OCI-LY7 (cell line): ENCODE results near the gene WDR19. TPM values are rescaled to one million over a fixed set of nuclear protein-coding genes. Genes with fewer than 3 reads are reported as not detected.

Source experiments
- Bru-seq: library from RNA; stranded (reverse); fragments of 400-500 nt; gene quantifications from one replicate; lab custom pipeline; 2021; lab: Mats Ljungman, UMichigan
- BruChase-seq, 2 experiments: library from RNA; stranded (reverse); fragments of 400-500 nt; gene quantifications; one replicate each; lab custom pipeline; 2021; lab: Mats Ljungman, UMichigan
- BruUV-seq: library from RNA; stranded (reverse); fragments of 400-500 nt; replicated peaks from 2 replicates; lab custom pipeline; 2021; lab: Mats Ljungman, UMichigan
- CTCF ChIA-PET: fragments of 300-600 bp; sonication (Branson Sonifier 250); formaldehyde crosslinking; loops from one replicate; lab custom pipeline; 2022; ENCODE audit warnings: antibody characterized with exemption; ENCODE audit not compliant: unreplicated experiment; lab: Charles Lee
- POLR2A ChIA-PET: fragments of 300-600 bp; sonication (Branson Sonifier 250); formaldehyde crosslinking; loops from one replicate; lab custom pipeline; 2022; ENCODE audit warnings: antibody characterized with exemption; lab: Charles Lee
- DNase-seq: peaks from one replicate; pipeline ENCODE4 v3.0.0-alpha.2; 2015; ENCODE audit warnings: low spot score
- H2AFZ ChIP-seq: fragments of 200-600 bp; sonication (generic), shearing (Covaris generic); 2 replicates; pipeline ENCODE4 v1.6.1; 2014; ENCODE audit warnings: mild to moderate bottlenecking, antibody characterized with exemption, low read length, moderate library complexity
- H3K27ac ChIP-seq: fragments of 200-600 bp; sonication (generic); 2 replicates; pipeline ENCODE4 v1.5.1; 2014; ENCODE audit warnings: mixed run types, low read depth, mild to moderate bottlenecking, moderate library complexity, low read length, inconsistent platforms; ENCODE audit not compliant: poor library complexity, severe bottlenecking
- H3K36me3 ChIP-seq: fragments of 200-600 bp; sonication (generic); 2 replicates; pipeline ENCODE4 v1.6.1; 2014; ENCODE audit warnings: mild to moderate bottlenecking, antibody characterized with exemption, low read length, moderate library complexity, mixed read lengths; ENCODE audit not compliant: insufficient read depth
- H3K4me1 ChIP-seq: fragments of 200-600 bp; sonication (generic); 2 replicates; pipeline ENCODE4 v1.5.1; 2014; ENCODE audit warnings: mild to moderate bottlenecking, low read length; ENCODE audit not compliant: insufficient read depth, poor library complexity, severe bottlenecking
- H3K4me2 ChIP-seq: fragments of 200-600 bp; sonication (generic); 2 replicates; pipeline ENCODE4 v1.6.1; 2014; ENCODE audit warnings: mild to moderate bottlenecking, low read length
- H3K4me3 ChIP-seq: fragments of 200-600 bp; sonication (generic); 2 replicates; pipeline ENCODE4 v1.5.1; 2014; ENCODE audit warnings: mild to moderate bottlenecking, low read depth, low read length; ENCODE audit not compliant: poor library complexity, severe bottlenecking
- H3K79me2 ChIP-seq: fragments of 200-600 bp; sonication (generic); 2 replicates; pipeline ENCODE4 v1.6.1; 2016; ENCODE audit warnings: low read depth, mild to moderate bottlenecking, low read length, moderate library complexity, mixed read lengths; ENCODE audit not compliant: insufficient read depth
- H3K9me2 ChIP-seq: fragments of 200-600 bp; sonication (generic); 2 replicates; pipeline ENCODE4 v1.6.1; 2016; ENCODE audit warnings: mild to moderate bottlenecking, low read length, mixed read lengths; ENCODE audit not compliant: insufficient read depth
- H3K9me3 ChIP-seq: fragments of 200-600 bp; sonication (generic); 2 replicates; pipeline ENCODE4 v1.6.1; 2014; ENCODE audit warnings: mild to moderate bottlenecking, mixed run types, low read length, mixed read lengths
- H4K20me1 ChIP-seq: fragments of 200-600 bp; sonication (generic); 2 replicates; pipeline ENCODE4 v1.6.1; 2014; ENCODE audit warnings: mild to moderate bottlenecking, antibody characterized with exemption, low read length, moderate library complexity, mixed read lengths; ENCODE audit not compliant: insufficient read depth
- CTCF ChIP-seq: fragments of 200-600 bp; sonication (generic); conservative IDR thresholded peaks from 2 replicates; pipeline ENCODE4 v1.5.1; 2014; ENCODE audit warnings: mild to moderate bottlenecking, antibody characterized with exemption, low read length, moderate library complexity, mixed read lengths
- EZH2phosphoT487 ChIP-seq: fragments of 200-600 bp; sonication (generic); IDR thresholded peaks from 2 replicates; pipeline ENCODE4 v1.6.1; 2018; ENCODE audit warnings: low read depth, borderline replicate concordance, mild to moderate bottlenecking, mixed run types, antibody characterized with exemption, low read length, moderate library complexity, mixed read lengths
- intact Hi-C: fragments of 100-400 bp; cut with micrococcal nuclease; formaldehyde crosslinking; loops from one replicate; pipeline ENCODE4 v1.10.0; 2022; ENCODE audit not compliant: unreplicated experiment
- long read RNA-seq: library from polyadenylated mRNA; stranded (forward); transcript quantifications from one replicate; pipeline ENCODE4 v2.0.0, GENCODE V29; 2022
- total RNA-seq, 2 experiments: library from RNA; depleted of rRNA in 1 of 2; stranded (reverse); fragments of >200 nt in 1 of 2; shearing (Covaris generic) in 1 of 2; gene quantifications; 2 replicates each; pipeline ENCODE4 v1.2.3, GENCODE V29; 2014 to 2022

Gene WDR19
- total RNA-seq (2014; rRNA removed; shearing (Covaris generic)) = 40.5 and 41.2 TPM in 2 replicates
- 47.5 and 51.0 TPM in 2 replicates for total RNA-seq (2022)
- Bru-seq, nascent RNA = percentile 62 among the genes with signal in this experiment
- percentile 60 among the genes with signal in this experiment for BruChase-seq, experiment 1, labeled RNA remaining after a 6-hour chase
- BruChase-seq, experiment 2, labeled RNA remaining after a 2-hour chase = percentile 64 among the genes with signal in this experiment
- long read RNA-seq, full-length matches to known transcripts = 7 of 33 reads
- long read RNA-seq, partial matches to known transcripts = 9 of 33 reads
- long read RNA-seq, other reads (novel, unspliced or antisense) = 17 of 33 reads

DNA sequence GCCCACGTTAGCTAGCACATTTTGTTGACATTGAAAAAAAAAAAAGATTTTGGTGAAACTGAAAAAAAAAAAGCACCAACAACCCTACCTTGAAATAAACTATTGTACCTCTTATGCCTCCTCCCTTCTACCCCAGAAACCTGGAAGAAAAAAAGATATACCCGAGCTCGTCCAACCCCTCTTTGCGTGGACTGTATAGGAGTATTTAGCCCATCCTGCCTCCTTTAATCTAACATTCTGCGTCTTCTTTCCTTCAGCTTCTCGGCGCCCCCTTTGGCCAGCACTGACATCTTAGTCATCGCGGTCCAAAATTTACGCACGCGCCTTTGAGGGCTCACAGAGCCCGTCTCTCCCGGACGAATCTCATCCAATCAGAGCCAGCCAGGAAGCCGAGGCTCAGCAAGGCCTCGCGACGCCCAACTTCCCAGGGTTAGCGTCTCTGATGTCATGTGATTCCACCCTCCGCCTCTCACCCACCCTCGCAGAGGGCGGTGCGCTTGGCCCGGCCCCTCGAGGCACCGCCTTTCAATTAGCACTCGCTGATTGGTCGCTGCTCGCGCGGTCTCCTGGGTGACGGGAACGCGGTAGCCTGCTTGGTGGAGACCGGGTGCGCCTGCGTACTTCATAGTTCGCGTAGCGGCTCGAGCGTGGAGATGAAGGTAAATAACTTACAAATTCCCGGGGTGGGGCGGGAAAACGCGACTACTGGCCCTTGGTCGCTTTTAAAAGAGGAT is at the start of gene WDR19:
Gene WDR19 (plus strand): TSS at position 625 of the 734 bp plus-strand sequence. CDS start 29 bp downstream, at position 654.
- Histone ChIP-seq H3K4me3 (peak within 1 kb of the TSS; percentile 83), H3K9me2 (no peaks in the 10 kb centered on the region), H3K4me2 (peak within 1 kb of the TSS; percentile 83), H3K9me3 (no peaks in the 10 kb centered on the region), H2AFZ (peak within 1 kb of the TSS; percentile 81), H3K27ac (peak within 1 kb of the TSS; percentile 55), H3K36me3 (peaks cover 7% of the 10 kb centered on the region; the same call in 1 of the 2 replicates), H4K20me1 (no peaks in the 10 kb centered on the region), H3K4me1 (peaks cover 17% of the 10 kb centered on the region), H3K79me2 (no peaks in the 10 kb centered on the region; the same call in 1 of the 2 replicates)
- TF ChIP-seq EZH2phosphoT487 (no peak), CTCF (peak; percentile 81)
- ChIA-PET CTCF (interaction anchor here (0.5 to 1.1 kb wide), 5 partner anchors 10 to 457 kb away, joined by 3 to 5 read pairs (median 3); no protein-coding TSS in a partner anchor), POLR2A (interaction anchor here (0.5 to 7.0 kb wide), 23 partner anchors 10 to 995 kb away, joined by 3 to 69 read pairs (median 4); partner anchors contain the start of gene UGDH)
- peak; percentile 100 for DNase-seq
- BruUV-seq = no TSS peak
- intact Hi-C loops = loop anchor here (1.0 to 5.0 kb wide), 5 partner anchors 16 to 280 kb away; partner anchors contain the start of gene TMEM156

- intact Hi-C loops = loop anchor here (2.0 to 10.0 kb wide), 4 partner anchors 49 to 373 kb away; partner anchors contain the start of genes TLR10 and WDR19
- Histone ChIP-seq H3K27ac (no peak overlapping the region), H3K9me2 (no peaks in the 10 kb centered on the region), H3K79me2 (no peaks in the 10 kb centered on the region), H4K20me1 (no peaks in the 10 kb centered on the region), H3K36me3 (no peaks in the 10 kb centered on the region), H3K4me3 (no peak overlapping the region), H3K4me1 (peaks cover 20% of the 10 kb centered on the region), H3K9me3 (no peaks in the 10 kb centered on the region), H3K4me2 (no peak overlapping the region), H2AFZ (no peak overlapping the region)
- ChIA-PET CTCF (interaction anchor here (1.0 to 3.8 kb wide), 3 partner anchors 48 to 373 kb away, joined by 3 to 24 read pairs (median 8); partner anchors contain the start of gene WDR19), POLR2A (interaction anchor here (0.7 to 3.3 kb wide), 9 partner anchors 9 to 324 kb away, joined by 3 to 15 read pairs (median 4); partner anchors contain the start of gene TMEM156)
- no peak for DNase-seq
- no peak for TF ChIP-seq CTCF
- no peak for TF ChIP-seq EZH2phosphoT487
- BruUV-seq = no TSS peak
Measured at GRCh38 chr4:39133623-39134022, 48.7 kb upstream of the WDR19 start.
